HG03342 (cell line): ENCODE data around the gene WDSUB1.

Source experiments
- ATAC-seq: cut with Tn5 transposase; IDR thresholded peaks from one replicate; pipeline ENCODE4 v1.9.1; 2021; ENCODE audit warnings: mild to moderate bottlenecking, moderate library complexity; ENCODE audit not compliant: unreplicated experiment

WDSUB1 gene

DNA sequence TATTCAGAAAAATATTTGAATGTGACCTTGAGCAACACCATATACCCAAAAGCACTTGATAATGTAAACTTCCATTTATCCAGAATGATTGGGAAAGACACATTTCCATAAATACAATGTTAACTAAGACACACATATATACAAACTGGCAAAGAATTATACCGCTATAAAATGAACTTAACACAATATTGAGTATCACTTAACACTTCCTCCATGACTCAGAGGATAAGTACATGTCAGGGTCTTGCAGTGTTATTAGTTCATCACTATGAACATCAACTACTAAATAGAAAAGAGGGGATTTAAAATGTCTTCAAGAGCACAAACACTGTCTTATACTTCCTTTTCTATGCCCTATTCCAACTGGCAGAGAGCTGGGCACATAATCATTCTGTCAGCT, 18.6 kb downstream of the WDSUB1 start:
- no peak for ATAC-seq

DNA sequence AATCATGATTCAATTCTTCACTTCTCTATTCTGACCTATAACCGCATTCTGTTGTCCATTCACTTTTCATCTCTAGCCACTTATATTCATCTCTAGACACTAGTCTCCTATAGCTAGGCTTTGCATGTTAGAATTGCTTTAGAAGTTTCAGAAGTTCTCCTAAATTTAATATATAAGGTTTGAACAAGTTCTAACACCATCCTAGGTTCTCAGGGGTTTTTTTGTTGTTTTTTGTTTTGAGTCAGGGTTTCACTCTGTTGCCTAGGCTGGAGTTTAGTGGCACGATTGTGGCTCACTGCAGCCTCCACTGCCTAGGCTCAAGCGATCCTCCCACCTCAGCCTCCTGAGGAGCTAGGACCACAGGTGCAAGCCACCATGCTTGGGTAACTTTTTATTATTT, 19.9 kb downstream of the WDSUB1 start:
- peak; percentile 59 for ATAC-seq

DNA sequence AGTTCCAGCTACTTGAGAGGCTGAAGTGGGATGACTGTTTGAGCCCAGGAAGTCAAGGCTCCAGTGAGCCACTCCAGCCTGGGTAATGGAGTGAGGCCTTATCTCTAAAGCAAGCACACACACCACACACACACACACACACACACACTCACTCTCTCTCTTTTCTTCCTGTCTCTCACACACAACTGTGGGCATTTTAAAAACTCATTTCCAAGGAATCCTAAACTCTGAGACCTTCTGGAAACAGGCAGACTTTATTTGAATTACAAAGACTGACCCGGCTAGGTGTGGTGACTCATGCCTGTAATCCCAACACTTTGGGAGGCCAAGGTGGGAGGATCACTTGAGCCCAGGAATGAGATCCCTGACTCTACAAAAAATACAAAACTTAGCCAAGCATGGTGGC, 21.3 kb downstream of the WDSUB1 start:
- no peak for ATAC-seq

GRCh38 chr2:159262904-159263303, 23.6 kb downstream of the WDSUB1 start:
- ATAC-seq: no peak

- ATAC-seq: no peak
Measured at GRCh38 chr2:159262226-159262625, 24.3 kb downstream of the WDSUB1 start.

DNA sequence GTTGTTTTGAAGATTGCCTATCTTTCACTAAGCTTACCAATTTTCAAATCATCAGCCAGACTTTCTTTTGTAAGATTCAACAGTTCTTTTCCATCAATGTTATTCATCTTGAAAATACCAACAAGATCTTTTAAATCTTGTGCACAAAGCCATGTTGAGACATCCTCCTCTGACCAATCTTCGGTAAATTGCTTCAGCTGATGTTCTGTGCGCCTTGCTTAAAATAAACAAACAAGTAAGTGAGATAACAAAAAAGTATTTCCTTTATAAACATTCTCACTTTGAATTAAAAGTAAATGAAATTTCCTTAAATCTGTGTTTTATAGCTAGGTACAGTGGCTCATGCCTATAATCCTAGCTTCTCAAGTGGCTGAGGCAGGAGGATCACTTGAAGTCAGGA, 30.3 kb downstream of the WDSUB1 start:
- ATAC-seq: no peak

DNA sequence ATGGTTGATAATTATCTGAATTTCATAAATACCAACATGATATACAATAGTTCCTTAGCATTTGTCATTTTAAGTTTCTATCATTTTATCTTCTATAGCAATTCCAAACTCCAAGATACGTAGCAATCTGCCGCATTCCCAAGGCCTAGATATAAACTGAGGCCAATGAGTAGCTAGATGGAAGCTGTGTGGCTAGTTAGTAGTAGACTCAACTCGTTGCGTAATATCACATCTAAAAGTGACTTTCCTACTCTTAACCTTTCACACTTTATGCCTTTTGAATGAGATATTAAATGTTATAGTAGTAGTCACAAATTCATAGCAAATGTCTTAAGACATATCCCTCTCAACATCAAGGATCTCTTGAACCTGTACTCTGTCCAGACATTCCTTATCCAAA, 33.6 kb downstream of the WDSUB1 start:
- no peak for ATAC-seq

DNA sequence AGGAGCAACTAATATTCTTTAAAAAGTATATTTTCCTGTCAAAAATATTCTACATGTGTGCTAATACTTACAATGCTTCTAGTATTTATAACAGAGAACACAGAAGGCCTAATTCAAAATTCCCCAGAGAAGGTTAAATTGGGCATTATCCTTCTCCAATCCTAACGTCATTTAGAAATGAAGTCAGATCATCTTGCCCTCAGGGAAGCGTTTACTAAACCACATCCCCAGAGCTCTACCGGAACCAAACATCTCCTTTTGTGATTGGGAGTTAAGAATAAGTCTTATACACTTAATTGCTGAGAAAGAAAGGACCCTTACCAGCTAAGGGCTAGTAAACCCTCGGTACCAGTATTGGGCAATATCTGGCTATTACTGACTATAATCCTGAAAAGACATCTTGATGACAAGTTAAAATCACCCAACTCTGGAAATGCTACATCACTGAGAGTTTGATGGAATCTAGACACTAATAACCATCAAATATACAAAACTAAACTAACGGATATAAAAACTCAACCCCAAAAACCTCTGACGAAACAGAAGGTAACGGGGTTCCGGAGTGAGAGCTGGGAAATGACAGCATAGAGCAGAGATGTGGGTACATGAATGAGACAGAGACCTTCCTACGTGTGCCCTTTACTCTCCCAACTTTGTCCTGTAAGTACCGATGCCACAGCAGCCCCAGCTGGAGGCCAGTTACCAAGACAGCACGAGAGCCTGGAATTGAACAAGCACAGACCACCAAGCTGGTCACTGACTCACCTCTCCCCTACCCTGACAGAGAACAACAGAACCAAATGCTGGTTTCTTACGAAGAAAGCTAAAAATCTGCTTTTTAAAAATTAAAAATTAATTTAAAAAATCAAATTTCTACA, 35.0 kb downstream of the WDSUB1 start:
- ATAC-seq: no peak

DNA sequence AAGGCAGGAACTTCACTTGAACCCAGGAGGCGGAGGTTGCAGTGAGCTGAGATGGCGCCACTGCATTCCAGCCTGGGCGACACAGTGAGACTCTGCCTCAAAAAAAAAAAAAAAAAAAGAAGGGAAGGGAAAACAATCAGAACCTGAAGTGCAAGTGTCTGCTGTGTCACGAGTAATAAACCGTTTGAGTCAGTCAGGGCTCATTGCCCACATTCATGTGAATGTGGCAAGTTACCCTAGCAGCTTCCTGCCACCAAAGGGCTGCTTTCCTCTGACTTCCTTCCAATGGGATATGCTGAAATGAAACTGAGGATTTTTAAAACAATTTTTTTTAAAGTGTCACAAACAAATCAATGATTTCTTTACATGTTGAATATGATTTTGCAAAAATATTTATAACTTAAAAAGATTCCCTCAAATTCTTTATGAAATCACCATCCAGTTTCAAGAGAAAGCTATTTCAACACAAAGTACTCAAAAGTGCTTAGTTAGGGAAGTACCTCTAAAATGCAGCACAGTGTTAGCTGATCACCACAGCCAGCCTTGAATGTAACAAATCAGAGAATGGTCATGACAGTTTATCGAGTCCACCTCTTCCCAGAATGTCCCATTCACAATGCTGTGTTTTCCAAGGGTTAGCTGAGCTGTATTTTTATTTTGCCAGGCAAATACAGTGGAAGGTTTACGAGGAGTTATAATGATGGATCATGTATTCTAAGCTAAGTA, 36.4 kb downstream of the WDSUB1 start:
- ATAC-seq: peak; percentile 73

DNA sequence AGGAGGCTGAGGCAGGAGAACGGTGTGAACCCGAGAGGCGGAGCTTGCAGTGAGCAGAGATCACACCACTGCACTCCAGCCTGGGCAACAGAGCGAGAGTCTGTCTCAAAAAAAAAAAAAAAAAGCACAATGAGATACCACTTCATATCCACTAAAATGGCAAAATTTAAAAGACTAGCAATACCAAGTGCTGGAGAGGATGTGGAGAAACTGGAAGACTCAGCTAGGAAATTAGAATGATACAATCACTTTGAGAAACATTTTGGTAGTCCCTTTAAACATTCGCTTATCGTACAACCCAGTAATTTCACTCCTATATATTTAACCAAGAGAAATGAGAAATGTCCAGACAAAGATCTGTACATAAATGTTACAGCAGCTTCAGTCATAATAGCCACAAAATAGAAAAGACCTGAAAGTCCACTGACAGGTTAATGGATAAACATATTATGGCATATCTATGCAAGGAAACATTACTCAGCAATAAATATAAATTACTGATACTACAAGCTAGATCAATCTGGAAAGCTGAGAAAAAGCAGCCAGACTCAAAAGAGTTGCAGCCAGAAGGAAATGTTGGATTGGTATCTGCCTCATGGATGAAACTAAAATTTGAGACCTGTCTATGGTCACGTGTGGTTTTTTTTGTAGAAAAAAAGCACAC, 40.0 kb downstream of the WDSUB1 start:
- no peak for ATAC-seq

DNA sequence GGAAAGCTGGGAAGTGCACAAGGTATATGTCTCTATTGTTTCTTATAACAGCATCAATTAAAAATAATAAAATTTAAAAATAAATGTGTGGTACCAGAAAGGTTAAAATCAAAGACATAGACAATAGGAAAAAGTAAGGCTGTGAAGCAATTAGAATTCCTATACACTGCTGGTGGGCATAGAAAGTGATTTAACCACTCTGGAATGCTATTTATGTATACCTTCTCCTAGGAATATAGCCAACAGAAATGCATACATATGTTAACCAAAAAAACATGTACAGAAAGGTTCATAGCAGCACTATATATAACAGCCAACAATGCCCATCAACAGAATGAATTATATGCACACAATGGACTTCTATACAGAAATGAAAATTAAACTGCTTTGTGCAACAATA, 43.0 kb downstream of the WDSUB1 start:
- no peak for ATAC-seq

DNA sequence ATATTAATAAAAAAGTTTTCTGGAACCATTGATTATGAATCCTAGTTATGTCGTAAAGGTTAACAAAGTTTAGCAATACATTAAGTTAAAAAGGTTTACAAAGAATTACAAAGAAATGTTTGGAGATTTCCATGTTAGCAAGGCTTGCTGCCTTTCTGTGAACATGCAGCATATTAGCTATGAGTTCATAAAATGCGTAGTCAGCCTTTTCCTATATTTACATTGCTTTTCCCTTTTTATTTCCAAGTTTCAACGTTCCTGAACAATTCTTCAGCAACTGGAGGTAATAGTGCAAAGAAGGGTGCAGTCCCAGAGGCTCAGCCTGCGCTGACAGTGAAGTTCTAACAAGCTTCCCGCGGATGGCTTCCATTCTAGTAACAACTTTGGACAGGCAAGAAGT, 51.6 kb downstream of the WDSUB1 start:
- no peak for ATAC-seq

DNA sequence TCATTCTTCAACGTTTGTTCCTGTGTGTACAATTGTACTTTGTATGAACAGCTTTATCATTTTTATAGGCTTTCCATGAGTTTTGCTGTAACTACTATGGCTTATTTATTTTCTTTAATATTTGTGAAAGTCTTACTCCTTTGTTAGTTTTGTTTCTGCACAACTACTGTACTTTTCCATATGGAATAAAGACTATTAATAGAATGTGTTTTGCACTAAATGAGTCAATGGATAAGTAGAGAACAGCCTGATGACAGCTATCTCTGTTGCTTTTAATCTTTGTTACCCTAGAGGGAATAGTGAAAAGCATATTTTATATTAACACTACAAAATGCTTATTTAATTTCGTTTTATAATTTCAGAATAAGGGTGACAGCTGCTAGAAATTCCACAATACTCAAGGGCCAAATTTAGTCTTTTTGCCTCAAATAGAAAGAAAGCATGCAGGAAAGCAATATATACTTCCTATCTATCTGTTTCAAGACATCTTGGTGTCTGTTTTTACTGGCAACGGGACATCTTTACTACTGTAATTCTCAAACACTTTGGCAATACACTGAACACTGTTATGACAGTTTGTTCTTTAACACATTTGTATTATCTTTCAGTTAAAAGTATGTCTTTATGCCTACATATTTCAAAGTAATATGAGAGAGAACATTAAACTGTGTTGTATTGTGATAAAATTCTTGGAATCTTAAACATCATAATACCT, 53.9 kb downstream of the WDSUB1 start:
- ATAC-seq: no peak

GRCh38 chr2:159230145-159230877, 56.2 kb downstream of the WDSUB1 start:
- no peak for ATAC-seq

- no peak for ATAC-seq
Measured at GRCh38 chr2:159229476-159230144, 56.9 kb downstream of the WDSUB1 start.

DNA sequence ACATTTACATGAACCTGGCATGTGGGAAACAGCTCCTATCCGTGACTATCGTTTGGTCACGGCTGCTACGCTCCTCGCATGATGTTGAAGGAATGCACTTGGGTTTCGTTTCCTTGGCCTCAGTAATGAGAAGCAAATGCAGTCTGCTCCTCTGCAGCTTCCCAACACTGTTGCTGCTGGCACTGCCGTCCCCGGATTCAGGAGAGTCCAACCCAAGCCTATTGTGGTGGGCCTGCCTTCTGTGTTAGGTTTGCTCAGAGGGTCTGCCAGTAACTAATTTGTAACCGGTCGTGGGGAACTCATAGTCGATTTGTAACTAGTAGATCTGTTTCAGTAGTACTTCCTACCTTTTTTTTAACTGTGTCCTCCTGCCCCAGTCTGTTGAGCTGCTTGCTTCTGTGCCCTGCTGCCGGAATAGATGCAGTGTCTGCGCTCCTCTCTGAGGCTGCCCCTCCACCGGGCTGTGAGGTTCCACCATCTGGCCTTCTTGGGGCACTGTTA, 58.4 kb downstream of the WDSUB1 start:
- no peak for ATAC-seq

- no peak for ATAC-seq
Measured at GRCh38 chr2:159227467-159227866, 59.0 kb downstream of the WDSUB1 start.

DNA sequence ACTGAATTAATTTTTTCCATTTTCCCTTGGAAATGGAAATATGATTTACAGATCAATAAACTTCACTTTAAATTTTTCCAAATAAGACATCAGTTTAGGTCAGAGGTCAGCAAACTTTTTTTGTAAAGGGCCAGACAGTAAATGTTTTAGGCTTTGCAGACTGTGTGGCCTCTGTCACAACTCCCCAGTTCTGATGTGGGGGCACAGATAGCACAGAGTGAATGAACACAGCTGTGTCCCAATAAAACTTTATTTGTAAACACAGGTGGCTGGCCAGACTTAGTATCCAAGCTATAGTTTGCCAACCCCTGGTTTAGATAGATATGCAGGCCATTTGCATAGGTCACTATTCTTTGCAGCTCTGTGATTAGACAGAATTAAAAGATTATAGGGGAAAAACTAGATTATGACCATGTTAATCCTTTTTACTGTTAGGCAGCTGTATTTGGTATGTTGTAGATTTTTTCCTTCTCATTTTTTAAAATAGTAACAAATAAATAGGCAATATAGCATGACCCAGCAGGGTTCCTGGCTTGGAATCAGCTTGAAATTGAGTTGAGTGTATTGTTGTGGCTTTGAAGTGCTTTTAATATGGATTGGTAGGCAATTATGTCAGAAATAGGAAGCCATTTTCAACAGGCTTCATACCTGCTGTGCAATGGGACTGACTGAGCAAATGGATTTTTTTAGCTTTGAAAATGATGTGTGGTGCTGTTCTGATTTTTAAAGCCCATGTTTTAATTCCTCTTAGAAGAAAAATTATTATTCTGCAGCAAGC, 59.7 kb downstream of the WDSUB1 start:
- ATAC-seq: no peak

DNA sequence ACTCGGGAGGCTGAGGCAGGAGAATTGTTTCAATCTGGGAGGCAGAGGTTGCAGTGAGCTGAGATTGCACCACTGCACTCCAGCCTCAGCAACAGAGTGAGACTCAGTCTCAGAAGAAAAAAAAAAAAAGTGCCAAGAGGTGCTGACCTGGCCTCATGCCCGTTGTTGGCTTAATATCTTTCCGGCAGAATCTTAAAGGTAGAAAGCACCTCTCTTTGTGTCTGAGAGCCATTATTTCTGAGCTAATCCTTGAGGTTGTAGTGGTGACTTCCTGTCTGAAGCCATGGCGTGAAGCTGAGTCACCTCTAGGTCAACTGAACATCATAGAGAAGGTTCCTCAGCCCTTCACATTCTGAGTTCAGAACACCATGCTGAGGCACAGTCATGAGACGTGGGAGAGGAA, 60.4 kb downstream of the WDSUB1 start:
- ATAC-seq: no peak
